CD8-positive, alpha-beta memory T cell (primary cell): ENCODE data around the gene RPL7A. TPM values are rescaled to one million over a fixed set of nuclear protein-coding genes. Genes with fewer than 3 reads are reported as not detected.

Experiments used
- CTCF ChIA-PET: fragments of 350-600 bp; sonication (Branson Sonifier 250); formaldehyde crosslinking; loops from one replicate; lab custom pipeline; 2021; ENCODE audit warnings: antibody characterized with exemption; lab: Charles Lee
- POLR2A ChIA-PET: fragments of 350-600 bp; sonication (Branson Sonifier 250); formaldehyde crosslinking; loops from one replicate; lab custom pipeline; 2021; ENCODE audit warnings: antibody characterized with exemption; lab: Charles Lee
- DNase-seq, 5 donors: peaks; one replicate each; pipeline versions ENCODE4 v3.0.0 to v3.0.0-alpha.2; 2020 to 2022; ENCODE audit warnings: mixed read lengths in 1 of 5
- H3K27ac ChIP-seq: one replicate; pipeline ENCODE4 v1.7.0; 2013; ENCODE audit warnings: low read depth, mild to moderate bottlenecking, low read length, moderate library complexity
- H3K27me3 ChIP-seq: 2 replicates; pipeline ENCODE4 v1.7.0; 2013; ENCODE audit warnings: low read length, mild to moderate bottlenecking; ENCODE audit not compliant: insufficient read depth, poor library complexity, severe bottlenecking
- H3K36me3 ChIP-seq: 2 replicates; pipeline ENCODE4 v1.7.0; 2013; ENCODE audit warnings: mild to moderate bottlenecking, low read length, moderate library complexity; ENCODE audit not compliant: insufficient read depth
- H3K4me1 ChIP-seq: 2 replicates; pipeline ENCODE4 v1.7.0; 2013; ENCODE audit warnings: mild to moderate bottlenecking, low read length, moderate library complexity; ENCODE audit not compliant: insufficient read depth
- H3K4me3 ChIP-seq: 2 replicates; pipeline ENCODE4 v1.7.0; 2013; ENCODE audit warnings: mild to moderate bottlenecking, low read length
- H3K9me3 ChIP-seq: 2 replicates; pipeline ENCODE4 v1.7.0; 2013; ENCODE audit warnings: mild to moderate bottlenecking, low read length
- H3K27ac Mint-ChIP-seq, 8 donors: one replicate each; pipeline ENCODE4 v1.8.0; 2020 to 2021; ENCODE audit warnings: mixed read lengths in 8 of 8, mild to moderate bottlenecking in 6 of 8, inconsistent platforms in 3 of 8, moderate library complexity in 3 of 8
- H3K27me3 Mint-ChIP-seq, 2 donors: one replicate each; pipeline ENCODE4 v1.8.0; 2020 to 2021; ENCODE audit warnings: mixed read lengths in 2 of 2, mild to moderate bottlenecking in 1 of 2, moderate library complexity in 1 of 2
- H3K36me3 Mint-ChIP-seq, 3 donors: one replicate each; pipeline ENCODE4 v1.8.0; 2020 to 2021; ENCODE audit warnings: mixed read lengths in 3 of 3, inconsistent platforms in 1 of 3, mild to moderate bottlenecking in 1 of 3
- H3K4me1 Mint-ChIP-seq, 3 donors: one replicate each; pipeline ENCODE4 v1.8.0; 2020 to 2021; ENCODE audit warnings: mixed read lengths in 3 of 3, inconsistent platforms in 1 of 3, mild to moderate bottlenecking in 1 of 3
- H3K4me3 Mint-ChIP-seq, 7 donors: one replicate each; pipeline ENCODE4 v1.8.0; 2020 to 2021; ENCODE audit warnings: mixed read lengths in 7 of 7, mild to moderate bottlenecking in 6 of 7, moderate library complexity in 4 of 7, inconsistent platforms in 2 of 7
- H3K9me3 Mint-ChIP-seq, 5 donors: one replicate each; pipeline ENCODE4 v1.8.0; 2020 to 2022; ENCODE audit warnings: mixed read lengths in 5 of 5, mild to moderate bottlenecking in 3 of 5, moderate library complexity in 2 of 5, inconsistent platforms in 1 of 5
- polyA plus RNA-seq: library from polyadenylated mRNA; unstranded; fragments of 300-500 nt; fragmentation: Illumina TruSeq; gene quantifications from one replicate; pipeline ENCODE4 v1.2.3, GENCODE V29; 2021
- total RNA-seq, 2 experiments: library from RNA; stranded (reverse); gene quantifications; one replicate each; pipeline ENCODE4 v1.2.3, GENCODE V29; 2021

RPL7A gene
- total and polyA plus RNA-seq, 3 experiments from 2014 or later: 1,038 to 3,155 (median 3,139) TPM

DNA sequence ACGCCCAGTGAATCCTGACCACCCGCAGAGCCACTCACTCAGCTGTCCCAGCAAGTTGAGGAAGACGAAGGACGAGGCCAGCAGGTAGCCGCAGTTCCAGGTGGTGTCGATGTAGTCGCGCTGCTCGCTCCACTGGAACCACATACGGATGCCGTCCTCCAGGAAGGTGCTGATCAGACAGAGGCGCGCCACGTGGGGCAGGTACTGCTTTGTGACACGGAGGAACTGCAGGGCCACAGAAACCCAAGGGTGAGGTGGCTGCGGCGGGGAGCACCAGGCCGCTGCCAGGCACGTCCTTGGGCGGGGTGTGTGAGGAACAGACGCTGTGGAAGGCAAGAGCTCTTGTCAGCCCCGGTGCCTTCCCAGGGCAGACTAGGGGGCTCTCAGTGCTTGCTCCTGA is 19.2 kb downstream of the RPL7A start:
- peaks cover 55% of the 10 kb centered on the region for H3K4me1 ChIP-seq
- H3K36me3 Mint-ChIP-seq: peaks cover 0 to 82% (median 16%) of the 10 kb centered on the region in 3 donors
- H3K27me3 ChIP-seq: no peaks in the 10 kb centered on the region

GRCh38 chr9:133367778-133368177 is 19.8 kb downstream of the RPL7A start:
- no peak overlapping the region for H3K4me3 ChIP-seq
- peaks cover 61% of the 10 kb centered on the region for H3K4me1 ChIP-seq
- peaks cover 42% of the 10 kb centered on the region for H3K36me3 ChIP-seq
- no peaks in the 10 kb centered on the region for H3K27me3 Mint-ChIP-seq
- H3K9me3 Mint-ChIP-seq: no peaks in the 10 kb centered on the region
- H3K4me1 Mint-ChIP-seq: peaks cover 64 to 91% (median 65%) of the 10 kb centered on the region in 3 donors
- H3K9me3 ChIP-seq: no peaks in the 10 kb centered on the region
- ChIA-PET POLR2A (interaction anchor here (0.7 kb wide), 1 partner anchor 12 kb away, joined by 3 read pairs; the partner anchor contains the start of genes SURF1 and SURF2), CTCF (interaction anchor here (2.8 kb wide), 1 partner anchor 182 kb away, joined by 8 read pairs; no protein-coding TSS in a partner anchor)
- H3K27me3 ChIP-seq: no peaks in the 10 kb centered on the region
- H3K36me3 Mint-ChIP-seq: peaks cover 0 to 82% (median 16%) of the 10 kb centered on the region in 3 donors
- peak overlapping the region in 2 of 7 donors; percentile 85 to 89 for H3K4me3 Mint-ChIP-seq
- H3K27ac ChIP-seq: no peak overlapping the region
- no peak for DNase-seq
- peak overlapping the region; percentile 17 to 99 (median 88) for H3K27ac Mint-ChIP-seq

More for the DNA sequence above, 19.2 kb downstream of the RPL7A start:
- Mint-ChIP-seq H3K27ac (peak overlapping the region; percentile 17 to 95 (median 70)), H3K4me1 (peaks cover 59 to 88% (median 59%) of the 10 kb centered on the region in 3 donors), H3K27me3 (no peaks in the 10 kb centered on the region), H3K4me3 (peak overlapping the region in 2 of 7 donors; percentile 38 to 62), H3K9me3 (no peaks in the 10 kb centered on the region)
- DNase-seq: no peak
- POLR2A ChIA-PET: no interaction called here
- Histone ChIP-seq H3K9me3 (no peaks in the 10 kb centered on the region), H3K4me3 (no peak overlapping the region), H3K36me3 (peaks cover 48% of the 10 kb centered on the region), H3K27ac (no peak overlapping the region)
- CTCF ChIA-PET: interaction anchor here (2.7 to 2.8 kb wide), 2 partner anchors 11 to 181 kb away, joined by 8 to 11 read pairs; partner anchors contain the start of genes SURF1 and SURF2

- peak overlapping the region; percentile 70 to 89 (median 80) for H3K4me3 Mint-ChIP-seq
- CTCF ChIA-PET: no interaction called here
These were observed 20.3 kb downstream of the RPL7A start for GRCh38 chr9:133368249-133368881.

DNA sequence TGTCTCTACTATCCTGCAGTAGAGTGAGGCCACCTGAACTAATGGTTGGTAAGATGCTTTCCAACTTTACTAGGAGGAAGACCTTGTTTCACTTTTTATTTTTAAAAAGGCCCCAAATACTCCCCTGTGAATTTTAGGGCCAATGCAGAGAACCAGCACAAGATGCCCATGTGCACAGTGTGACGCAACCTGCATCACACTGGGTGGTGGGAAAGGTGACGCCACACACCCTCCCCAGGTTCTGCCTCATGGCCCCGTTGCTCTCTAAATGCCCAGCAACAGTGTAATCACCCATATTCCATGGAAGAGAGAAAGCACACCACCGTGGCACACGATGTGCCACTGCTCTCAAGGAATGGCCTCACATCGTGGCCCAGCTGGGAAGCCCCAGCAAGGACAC is 21.4 kb downstream of the RPL7A start:
- CTCF ChIA-PET: interaction anchor here (6.2 to 6.5 kb wide), 2 partner anchors 13 to 21 kb away, joined by 47 to 84 read pairs; partner anchors contain the start of genes MED22, RPL7A, SURF1 and SURF2
- H3K4me3 Mint-ChIP-seq: peak overlapping the region; percentile 70 to 89 (median 80)
- DNase-seq: no peak
- no peaks in the 10 kb centered on the region for H3K27me3 Mint-ChIP-seq
- peaks cover 71 to 94% (median 77%) of the 10 kb centered on the region in 3 donors for H3K4me1 Mint-ChIP-seq
- H3K9me3 Mint-ChIP-seq: no peaks in the 10 kb centered on the region
- POLR2A ChIA-PET: interaction anchor here (1.3 to 4.0 kb wide), 2 partner anchors 14 to 21 kb away, joined by 3 to 25 read pairs; partner anchors contain the start of genes MED22, RPL7A and SURF1
- Histone ChIP-seq H3K4me1 (peaks cover 73% of the 10 kb centered on the region), H3K27me3 (no peaks in the 10 kb centered on the region), H3K27ac (peak overlapping the region; percentile 86), H3K4me3 (no peak overlapping the region), H3K36me3 (peaks cover 28% of the 10 kb centered on the region), H3K9me3 (no peaks in the 10 kb centered on the region)
- peaks cover 0 to 76% (median 8%) of the 10 kb centered on the region in 3 donors for H3K36me3 Mint-ChIP-seq
- H3K27ac Mint-ChIP-seq: peak overlapping the region; percentile 95 to 99 (median 98)

More at GRCh38 chr9:133368249-133368881, 20.3 kb downstream of the RPL7A start:
- peaks cover 36% of the 10 kb centered on the region for H3K36me3 ChIP-seq
- peaks cover 67% of the 10 kb centered on the region for H3K4me1 ChIP-seq
- Mint-ChIP-seq H3K27ac (peak overlapping the region; percentile 95 to 99 (median 98)), H3K9me3 (no peaks in the 10 kb centered on the region), H3K27me3 (no peaks in the 10 kb centered on the region), H3K4me1 (peaks cover 68 to 94% (median 71%) of the 10 kb centered on the region in 3 donors), H3K36me3 (peaks cover 0 to 82% (median 14%) of the 10 kb centered on the region in 3 donors)
- H3K27me3 ChIP-seq: no peaks in the 10 kb centered on the region
- H3K9me3 ChIP-seq: no peaks in the 10 kb centered on the region
- POLR2A ChIA-PET: interaction anchor here (0.7 to 1.3 kb wide), 2 partner anchors 12 to 13 kb away, joined by 3 read pairs; partner anchors contain the start of genes SURF1 and SURF2
- H3K27ac ChIP-seq: peak overlapping the region; percentile 86
- no peak overlapping the region for H3K4me3 ChIP-seq
- no peak for DNase-seq

- H3K9me3 Mint-ChIP-seq: no peaks in the 10 kb centered on the region
- peak overlapping the region; percentile 86 for H3K27ac ChIP-seq
- peaks cover 77% of the 10 kb centered on the region for H3K4me1 ChIP-seq
- H3K4me3 Mint-ChIP-seq: peak overlapping the region; percentile 70 to 89 (median 80)
- no peaks in the 10 kb centered on the region for H3K27me3 ChIP-seq
- peak in 2 of 5 donors; percentile 13 to 35 for DNase-seq
- ChIA-PET POLR2A (interaction anchor here (1.3 to 4.0 kb wide), 3 partner anchors 14 to 35 kb away, joined by 3 to 25 read pairs (median 14); partner anchors contain the start of genes MED22, RPL7A, SURF1 and SURF6), CTCF (interaction anchor here (1.5 to 6.5 kb wide), 3 partner anchors 13 to 226 kb away, joined by 6 to 84 read pairs (median 47); partner anchors contain the start of genes MED22, RPL7A, SURF1 and SURF2)
- H3K36me3 ChIP-seq: peaks cover 24% of the 10 kb centered on the region
- H3K27ac Mint-ChIP-seq: peak overlapping the region; percentile 95 to 99 (median 98)
- H3K4me1 Mint-ChIP-seq: peaks cover 75 to 96% (median 82%) of the 10 kb centered on the region in 3 donors
- peak overlapping the region; percentile 53 for H3K4me3 ChIP-seq
- peaks cover 0 to 75% (median 10%) of the 10 kb centered on the region in 3 donors for H3K36me3 Mint-ChIP-seq
- H3K9me3 ChIP-seq: no peaks in the 10 kb centered on the region
- no peaks in the 10 kb centered on the region for H3K27me3 Mint-ChIP-seq
These were observed 21.9 kb downstream of the RPL7A start for GRCh38 chr9:133369933-133370332.

- peak; percentile 40 to 85 (median 63) for DNase-seq
- Histone ChIP-seq H3K4me3 (peak overlapping the region; percentile 53), H3K9me3 (no peaks in the 10 kb centered on the region), H3K27me3 (no peaks in the 10 kb centered on the region), H3K4me1 (peaks cover 80% of the 10 kb centered on the region), H3K27ac (peak overlapping the region; percentile 86), H3K36me3 (peaks cover 17% of the 10 kb centered on the region)
- ChIA-PET POLR2A (interaction anchor here (0.6 to 4.0 kb wide), 8 partner anchors 13 to 221 kb away, joined by 3 to 58 read pairs (median 8); partner anchors contain the start of genes CACFD1, MED22, REXO4 and RPL7A), CTCF (interaction anchor here (0.7 to 6.5 kb wide), 11 partner anchors 8 to 349 kb away, joined by 3 to 84 read pairs (median 6); partner anchors contain the start of genes MED22, RPL7A, SURF1 and SURF2)
- H3K4me3 Mint-ChIP-seq: peak overlapping the region; percentile 70 to 89 (median 80)
- H3K36me3 Mint-ChIP-seq: peaks cover 0 to 70% (median 10%) of the 10 kb centered on the region in 3 donors
- H3K27me3 Mint-ChIP-seq: no peaks in the 10 kb centered on the region
- H3K4me1 Mint-ChIP-seq: peaks cover 77 to 91% (median 79%) of the 10 kb centered on the region in 3 donors
- peak overlapping the region; percentile 95 to 99 (median 98) for H3K27ac Mint-ChIP-seq
- no peaks in the 10 kb centered on the region for H3K9me3 Mint-ChIP-seq
These were observed 22.7 kb downstream of the RPL7A start for GRCh38 chr9:133370685-133371084.

DNA sequence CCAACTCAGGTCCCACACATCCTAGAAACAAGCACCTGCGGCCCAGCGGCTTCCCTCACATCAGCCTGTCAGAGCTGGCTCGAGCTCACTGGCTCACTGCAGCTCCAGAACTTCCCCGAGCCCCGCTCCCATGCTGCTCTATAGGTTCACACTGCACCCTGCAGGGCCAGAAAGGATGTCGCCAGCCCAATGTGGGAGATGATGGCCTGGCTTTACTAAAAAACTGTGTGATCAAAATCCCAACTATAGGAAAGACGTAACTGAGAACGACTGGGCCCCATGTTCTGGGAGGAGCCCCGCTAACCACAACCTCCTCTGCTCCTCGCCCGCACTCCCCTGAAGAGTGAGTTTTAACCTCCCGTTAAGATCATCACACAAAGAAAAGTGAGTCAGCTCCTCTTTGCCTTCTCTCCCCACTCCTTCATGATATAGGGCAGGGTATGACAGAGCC is 23.3 kb downstream of the RPL7A start:
- H3K4me1 ChIP-seq: peaks cover 80% of the 10 kb centered on the region
- H3K4me1 Mint-ChIP-seq: peaks cover 73 to 85% (median 73%) of the 10 kb centered on the region in 3 donors
- H3K27me3 ChIP-seq: no peaks in the 10 kb centered on the region
- H3K9me3 Mint-ChIP-seq: no peaks in the 10 kb centered on the region
- H3K36me3 ChIP-seq: peaks cover 11% of the 10 kb centered on the region
- peak; percentile 56 to 81 (median 69) for DNase-seq
- H3K27ac ChIP-seq: peak overlapping the region; percentile 86
- peak overlapping the region; percentile 95 to 99 (median 98) for H3K27ac Mint-ChIP-seq
- no peaks in the 10 kb centered on the region for H3K27me3 Mint-ChIP-seq
- POLR2A ChIA-PET: interaction anchor here (0.6 to 4.0 kb wide), 9 partner anchors 14 to 222 kb away, joined by 3 to 58 read pairs (median 8); partner anchors contain the start of genes CACFD1, MED22, REXO4 and RPL7A
- H3K4me3 ChIP-seq: peak overlapping the region; percentile 53
- peak overlapping the region; percentile 70 to 89 (median 80) for H3K4me3 Mint-ChIP-seq
- H3K36me3 Mint-ChIP-seq: peaks cover 0 to 64% (median 7%) of the 10 kb centered on the region in 3 donors
- CTCF ChIA-PET: interaction anchor here (0.7 to 6.5 kb wide), 13 partner anchors 9 to 349 kb away, joined by 3 to 84 read pairs (median 6); partner anchors contain the start of genes MED22, RPL7A, SURF1 and SURF2
- H3K9me3 ChIP-seq: no peaks in the 10 kb centered on the region
